Amygdala (tissue), 56 donors: ENCODE results near the gene ZNF778.

Source experiments
- DNase-seq, 56 donors: peaks; one replicate each; lab custom pipeline; 2025; lab: John Stamatoyannopoulos, UW

ZNF778 gene

GRCh38 chr16:89192956-89193575, 24.4 kb upstream of the ZNF778 start:
- peak in 2 of 56 donors; percentile 46 to 77 for DNase-seq

- no peak for DNase-seq
These were observed 23.8 kb upstream of the ZNF778 start for GRCh38 chr16:89193576-89194293.

DNA sequence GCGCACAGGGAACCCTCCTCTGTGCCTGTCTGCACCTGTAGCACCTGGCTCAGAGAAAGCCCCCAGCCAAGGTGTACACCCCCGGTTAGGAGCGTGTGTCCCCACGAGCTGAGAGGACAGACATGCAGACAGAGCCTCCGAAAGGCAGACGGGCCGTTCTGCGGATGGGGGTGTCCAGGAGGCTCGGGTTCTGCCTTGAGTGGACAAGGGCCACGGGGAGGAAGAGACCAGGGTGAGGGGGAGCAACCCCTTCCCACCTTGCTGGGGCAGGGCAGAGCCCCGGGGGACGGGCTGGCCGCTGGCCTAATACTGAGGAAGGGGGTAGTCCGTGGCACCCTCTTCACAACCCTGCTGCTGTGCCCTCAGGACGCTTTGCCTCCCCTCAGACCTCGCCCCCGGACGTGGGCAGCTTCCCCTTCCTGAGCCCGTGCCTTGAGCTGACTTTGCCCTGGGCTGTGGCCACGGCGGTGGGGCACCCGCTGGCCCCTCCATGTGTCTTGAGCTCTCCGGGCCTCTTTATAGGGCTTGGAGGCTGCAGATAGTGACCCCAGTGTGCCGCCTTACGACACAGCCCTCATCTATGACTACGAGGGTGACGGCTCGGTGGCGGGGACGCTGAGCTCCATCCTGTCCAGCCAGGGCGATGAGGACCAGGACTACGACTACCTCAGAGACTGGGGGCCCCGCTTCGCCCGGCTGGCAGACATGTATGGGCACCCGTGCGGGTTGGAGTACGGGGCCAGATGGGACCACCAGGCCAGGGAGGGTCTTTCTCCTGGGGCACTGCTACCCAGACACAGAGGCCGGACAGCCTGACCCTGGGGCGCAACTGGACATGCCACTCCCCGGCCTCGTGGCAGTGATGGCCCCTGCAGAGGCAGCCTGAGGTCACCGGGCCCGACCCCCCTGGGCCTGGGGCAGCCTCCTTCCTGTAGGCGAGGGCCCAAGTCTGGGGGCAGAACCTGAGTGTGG, 22.9 kb upstream of the ZNF778 start:
- DNase-seq = no peak

DNA sequence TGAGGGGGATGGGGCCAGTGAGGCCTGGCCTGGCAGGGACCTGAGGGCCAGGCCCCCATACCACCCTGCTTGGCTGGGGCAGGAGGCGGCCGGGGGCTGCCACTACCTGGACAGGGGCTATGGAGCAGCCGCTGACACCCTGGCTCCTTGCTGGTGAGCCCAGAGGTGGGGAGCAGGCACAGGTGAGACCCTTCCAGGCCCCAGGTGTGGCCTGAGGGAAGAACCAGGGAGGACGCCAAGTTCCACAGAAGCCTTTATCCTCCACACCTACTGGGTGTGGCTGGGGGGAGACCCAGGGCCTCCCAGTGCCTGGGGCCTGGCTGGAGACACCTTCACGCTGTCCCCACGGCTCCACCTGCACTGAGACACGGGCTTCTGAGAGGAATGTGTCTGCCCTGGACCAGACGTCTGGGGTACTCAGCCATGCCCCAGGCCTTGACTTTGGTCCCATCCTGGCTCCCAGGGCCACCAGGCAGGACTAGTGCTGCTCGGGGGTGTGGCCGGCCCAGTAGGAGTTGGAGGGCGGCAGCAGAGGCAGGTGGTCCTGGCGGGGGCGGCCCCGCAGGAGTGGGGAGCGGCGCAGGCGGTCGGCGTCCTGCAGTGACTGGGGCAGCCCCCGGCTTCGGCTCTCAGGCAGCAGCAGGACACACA, 21.9 kb upstream of the ZNF778 start:
- DNase-seq = no peak

- no peak for DNase-seq
These were observed 20.4 kb upstream of the ZNF778 start for GRCh38 chr16:89197033-89197632.

DNA sequence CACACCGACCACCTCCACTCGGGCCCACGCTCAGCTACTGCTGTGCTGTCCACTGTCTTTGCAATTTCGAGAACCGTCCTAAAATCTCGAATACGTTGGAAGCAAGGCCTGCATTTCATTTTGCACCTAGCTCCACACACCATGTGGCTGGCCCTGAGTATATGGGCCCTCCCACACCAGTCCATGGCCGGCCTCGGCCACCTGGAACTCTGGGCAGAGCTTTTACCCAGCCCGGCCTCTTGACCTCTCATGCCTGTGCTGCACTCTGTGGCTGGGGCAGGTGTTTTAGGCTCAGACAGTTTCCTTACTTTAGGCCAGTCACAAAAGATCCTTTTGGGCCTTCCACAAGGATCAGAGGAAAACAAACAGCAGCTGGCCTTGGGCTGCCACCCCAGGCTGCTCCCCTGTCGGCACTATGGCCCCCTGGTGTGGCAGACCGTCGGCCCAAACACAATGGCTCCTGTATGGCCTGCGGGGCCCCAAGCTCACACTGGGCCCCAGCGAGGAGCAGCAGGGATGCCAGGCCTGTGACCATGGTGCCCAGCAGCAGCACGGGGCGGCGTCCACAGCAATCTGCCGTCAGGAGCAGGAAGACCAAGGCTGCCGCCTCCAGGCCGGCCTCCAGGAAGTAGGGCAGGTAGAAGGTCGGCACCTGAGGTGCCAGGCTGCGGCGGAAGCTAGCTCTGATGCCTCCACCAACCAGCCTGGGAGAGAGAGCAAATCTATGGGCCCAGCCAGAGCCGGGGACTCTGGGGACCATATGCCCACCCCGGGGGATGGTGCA, 19.7 kb upstream of the ZNF778 start:
- no peak for DNase-seq

DNA sequence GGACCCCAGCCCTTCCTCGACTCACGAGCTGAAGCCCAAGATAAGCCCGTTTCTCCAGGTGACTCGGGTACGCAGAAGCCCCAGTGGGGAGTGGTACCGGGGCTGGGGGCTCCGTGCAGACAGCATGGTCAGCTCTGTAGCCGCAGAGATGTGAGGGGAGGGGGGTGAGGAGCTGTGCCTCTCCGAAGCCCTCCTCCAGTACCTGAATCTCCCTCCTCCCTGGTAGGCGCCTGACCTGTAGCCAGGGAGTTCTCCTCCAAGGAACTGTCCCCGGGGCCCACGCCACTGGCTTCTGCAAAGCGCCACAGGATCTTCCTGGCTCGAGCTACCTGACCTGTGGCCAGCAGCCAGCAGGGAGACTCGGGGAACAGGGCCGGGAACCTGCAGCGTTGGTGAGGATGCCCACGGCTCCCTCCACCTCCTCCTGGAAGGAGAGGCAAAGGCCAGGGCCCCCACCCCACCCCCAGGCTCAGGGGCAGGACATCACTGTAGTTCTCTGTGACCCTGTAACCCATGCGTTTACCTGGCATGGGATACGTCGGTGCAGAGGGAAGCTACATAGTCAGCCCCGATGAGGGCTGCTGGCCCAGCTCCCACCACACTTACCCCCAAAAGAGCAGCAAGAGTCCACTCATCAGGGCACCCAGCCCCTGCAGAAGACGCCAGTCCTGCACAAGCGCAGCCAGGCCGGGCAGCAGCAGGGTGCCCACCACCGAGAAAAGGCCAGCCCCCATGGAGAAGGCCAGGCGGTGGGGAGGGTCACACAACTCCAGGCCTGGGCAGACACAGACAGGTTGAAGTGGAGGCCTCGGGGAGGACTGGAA, 18.9 kb upstream of the ZNF778 start:
- DNase-seq = no peak

- no peak for DNase-seq
These were observed 18.0 kb upstream of the ZNF778 start for GRCh38 chr16:89199241-89200123.

DNA sequence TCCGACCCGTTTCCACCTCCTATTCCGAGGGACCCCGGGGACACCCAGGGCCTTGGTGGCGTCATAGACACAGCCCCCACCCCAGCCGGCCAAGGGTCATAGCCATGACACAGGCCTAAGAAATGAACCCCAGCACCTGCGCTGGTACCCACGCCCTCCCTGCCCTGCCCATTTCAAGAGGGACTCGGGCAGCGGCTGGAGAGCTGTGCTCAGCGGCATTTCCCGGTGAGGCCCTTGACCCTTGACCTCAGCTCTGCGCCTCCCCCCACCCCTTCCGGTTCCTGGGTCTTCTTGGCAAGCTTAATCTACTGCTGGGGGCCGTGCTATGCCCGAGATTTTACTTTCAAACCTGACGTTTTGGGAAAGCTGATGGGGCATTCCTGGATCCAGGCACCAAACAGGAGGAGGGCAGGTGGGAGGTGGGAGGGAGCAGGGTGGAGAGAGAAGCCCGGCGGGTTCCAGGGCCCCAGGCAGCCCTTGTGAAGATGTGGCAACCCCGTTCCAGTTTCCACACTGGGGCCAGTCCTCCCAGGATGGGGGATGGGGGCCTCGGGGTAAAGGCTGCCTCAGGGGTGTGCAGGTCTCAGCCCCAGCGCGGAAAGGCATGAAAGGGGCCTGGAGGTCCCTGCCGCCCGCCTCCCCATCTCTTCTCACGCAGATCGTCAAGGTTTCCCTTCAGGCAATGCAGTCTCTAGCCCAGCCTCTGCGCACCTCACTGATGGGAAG, 17.2 kb upstream of the ZNF778 start, which contains the start of gene SLC22A31:
SLC22A31 (minus strand) TSS at position 414 of the 726 bp plus-strand sequence; CDS start at position 378, 36 bp downstream.
- DNase-seq = no peak

DNA sequence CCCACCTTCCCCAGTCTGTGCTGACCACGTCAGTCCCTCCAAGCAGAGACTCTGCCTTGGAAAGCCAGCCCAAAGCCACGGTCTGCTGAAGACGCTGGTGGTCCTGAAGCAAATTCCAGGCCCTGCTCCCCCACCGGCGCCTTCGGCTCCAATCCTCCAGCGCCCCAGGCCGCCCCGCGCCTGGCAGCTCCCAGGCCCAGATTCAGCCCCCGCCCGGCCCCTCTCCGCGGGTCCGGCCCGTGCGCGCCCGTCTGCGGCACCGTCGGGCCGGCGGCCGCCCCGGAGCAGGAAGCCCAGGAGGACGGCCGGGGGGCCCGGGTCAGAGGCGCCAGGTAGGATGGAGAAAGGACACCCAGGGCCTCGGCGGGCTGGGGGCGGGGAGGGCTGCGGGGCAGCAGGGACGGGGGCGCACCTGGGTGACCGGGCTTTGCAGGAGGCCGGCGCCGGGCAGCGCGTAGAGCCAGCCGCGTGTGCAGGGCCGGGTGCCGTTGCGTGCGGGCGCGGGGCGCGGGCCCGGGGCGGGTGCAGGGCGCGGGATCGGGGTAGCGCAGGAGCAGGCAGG, 16.6 kb upstream of the ZNF778 start:
- no peak for DNase-seq

- DNase-seq = peak in 7 of 56 donors; percentile 2 to 53 (median 12)
These were observed 15.8 kb upstream of the ZNF778 start for GRCh38 chr16:89201439-89202377.

- DNase-seq = no peak
These were observed 14.9 kb upstream of the ZNF778 start for GRCh38 chr16:89202422-89203215.

DNA sequence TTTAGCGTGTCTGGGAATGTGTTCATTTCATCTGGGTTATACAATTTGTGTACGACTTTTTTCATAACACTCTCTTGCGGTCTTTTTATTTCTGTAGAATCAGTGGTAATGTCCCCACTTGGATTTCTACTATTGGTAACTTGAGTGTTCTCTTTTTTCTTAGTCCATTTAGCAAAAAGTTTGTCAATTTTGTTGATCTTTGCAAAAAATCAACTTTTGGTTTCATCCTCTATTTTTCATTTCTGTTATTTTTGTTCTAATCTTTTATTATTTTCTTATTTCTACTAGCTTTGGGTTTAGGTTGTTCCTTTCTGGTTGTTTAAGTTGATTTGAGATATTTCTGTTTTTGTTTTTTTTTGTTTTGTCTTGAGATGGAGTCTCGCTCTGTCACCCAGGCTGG, 9.5 kb upstream of the ZNF778 start:
- DNase-seq = no peak

- DNase-seq = no peak
These were observed 7.9 kb upstream of the ZNF778 start for GRCh38 chr16:89209522-89210044.
